ENCODE data around the gene STARD5.
"Not testable (repeated sequence)": the region's sequence is repeated elsewhere in the genome, so short reads cannot be mapped to it uniquely, and the experiment has no call there.

Gene STARD5

DNA sequence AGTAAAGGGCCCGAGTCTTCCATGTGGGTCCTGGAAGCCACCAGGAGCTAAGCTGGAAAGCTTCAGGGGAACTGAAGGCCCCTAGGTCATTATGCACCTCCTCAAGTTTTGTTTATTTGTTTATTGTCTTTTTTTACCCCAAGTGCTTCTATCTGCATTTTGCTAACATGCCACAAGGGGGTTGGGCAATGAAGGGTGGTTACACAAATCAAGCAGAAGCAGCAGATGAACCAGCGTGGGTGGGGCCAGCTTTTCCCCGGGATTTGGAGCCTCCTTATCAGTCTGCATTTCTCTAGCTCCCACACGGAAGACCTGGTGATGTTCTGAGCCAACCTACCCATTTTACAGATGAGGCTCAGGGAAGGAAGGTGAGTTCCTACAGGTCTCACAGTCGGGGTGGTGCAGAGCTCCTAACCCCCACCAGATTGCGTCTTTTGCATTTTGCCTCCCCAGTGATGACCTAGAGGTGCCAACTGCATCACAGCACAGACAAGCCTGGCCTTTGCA, 33.3 kb upstream of the STARD5 start:
- Histone ChIP-seq H3K4me1 (ENCODE audit: control insufficient read depth, insufficient read depth, low read length) (no peaks in the 10 kb centered on the region), H3K4me3 (ENCODE audit: insufficient read depth, low read depth, low read length) (no peak overlapping the region), H3K9me3 (ENCODE audit: control insufficient read depth, low read length) (no peaks in the 10 kb centered on the region), H3K36me3 (ENCODE audit: control insufficient read depth, insufficient read depth, low read length) (no peaks in the 10 kb centered on the region), H3K27ac (ENCODE audit: insufficient read depth, low read depth, low read length, poor library complexity, severe bottlenecking) (no peak overlapping the region), H3K27me3 (ENCODE audit: control insufficient read depth, insufficient read depth, low read length, poor library complexity, severe bottlenecking) (no peaks in the 10 kb centered on the region)
- 87 to 90% methylated on average over 6 of the region's 6 CpGs for WGBS, 2 experiments

DNA sequence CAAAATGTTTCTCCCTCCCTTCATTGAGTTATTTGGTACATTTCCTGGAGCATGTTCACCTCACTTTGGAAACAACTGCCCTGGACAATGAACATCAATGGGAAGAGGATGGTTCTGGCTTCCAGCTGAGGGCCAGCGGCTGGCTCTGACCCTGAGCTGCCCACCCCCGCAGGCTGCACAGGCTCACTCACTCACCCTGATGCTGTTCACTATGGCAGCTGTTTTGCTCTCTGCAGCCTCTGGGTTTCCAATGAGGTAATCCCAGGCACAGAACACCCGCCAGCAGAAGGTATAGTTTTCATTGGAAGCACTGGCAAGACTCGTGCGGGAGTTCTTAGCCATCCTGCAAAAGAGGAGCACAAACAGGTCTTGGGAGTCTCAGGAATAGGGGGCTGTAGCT, 32.3 kb upstream of the STARD5 start:
- Histone ChIP-seq H3K9me3 (ENCODE audit: control insufficient read depth, low read length) (no peaks in the 10 kb centered on the region), H3K27ac (ENCODE audit: insufficient read depth, low read depth, low read length, poor library complexity, severe bottlenecking) (no peak overlapping the region), H3K27me3 (ENCODE audit: control insufficient read depth, insufficient read depth, low read length, poor library complexity, severe bottlenecking) (no peaks in the 10 kb centered on the region), H3K4me1 (ENCODE audit: control insufficient read depth, insufficient read depth, low read length) (no peaks in the 10 kb centered on the region), H3K36me3 (ENCODE audit: control insufficient read depth, insufficient read depth, low read length) (no peaks in the 10 kb centered on the region), H3K4me3 (ENCODE audit: insufficient read depth, low read depth, low read length) (no peak overlapping the region)
- 77 to 82% methylated on average over 5 of the region's 5 CpGs for WGBS, 2 experiments

DNA sequence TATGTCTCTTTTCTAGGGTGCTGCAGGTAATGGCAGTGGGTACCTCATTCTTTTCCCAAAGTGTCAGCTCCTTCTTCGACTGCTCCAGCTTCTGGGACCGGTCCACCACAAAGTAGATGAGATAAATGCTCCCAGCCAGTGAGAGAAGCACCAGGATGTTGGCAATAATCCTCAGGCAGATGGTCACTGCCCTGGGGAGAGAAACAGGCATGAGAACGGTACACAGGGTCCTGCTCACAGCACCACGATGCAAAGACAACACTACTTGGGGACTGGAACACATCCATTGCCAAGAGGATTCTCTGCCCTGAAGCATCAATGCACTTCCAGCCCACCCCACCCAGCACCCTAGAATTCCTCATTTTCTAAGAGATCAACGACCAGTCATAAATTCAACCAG, 27.7 kb upstream of the STARD5 start:
- Histone ChIP-seq H3K9me3 (ENCODE audit: control insufficient read depth, low read length) (no peaks in the 10 kb centered on the region), H3K36me3 (ENCODE audit: control insufficient read depth, insufficient read depth, low read length) (no peaks in the 10 kb centered on the region), H3K27ac (ENCODE audit: insufficient read depth, low read depth, low read length, poor library complexity, severe bottlenecking) (no peak overlapping the region), H3K27me3 (ENCODE audit: control insufficient read depth, insufficient read depth, low read length, poor library complexity, severe bottlenecking) (no peaks in the 10 kb centered on the region), H3K4me3 (ENCODE audit: insufficient read depth, low read depth, low read length) (no peak overlapping the region), H3K4me1 (ENCODE audit: control insufficient read depth, insufficient read depth, low read length) (no peaks in the 10 kb centered on the region)
- WGBS, 2 experiments = 86 to 90% methylated on average over 5 of the region's 5 CpGs

DNA sequence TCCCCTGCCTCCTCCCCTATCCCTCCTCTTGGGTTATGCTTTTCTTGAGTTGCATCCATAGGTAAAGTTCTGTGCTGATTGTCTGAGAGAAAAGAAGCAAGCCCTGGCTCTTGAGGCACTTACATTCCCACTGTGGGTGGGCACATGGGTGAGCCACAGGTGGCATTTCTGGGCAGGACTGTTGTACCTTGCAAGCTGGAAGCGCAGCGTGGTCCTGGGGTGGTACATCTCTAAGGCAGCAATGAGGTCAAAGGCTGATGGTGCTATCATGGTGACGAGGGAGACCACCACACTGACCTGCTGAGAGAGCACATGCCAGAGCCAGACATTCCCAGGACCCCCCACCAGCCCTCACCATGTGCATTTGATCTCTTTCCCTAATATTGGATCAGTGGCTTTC, 25.3 kb upstream of the STARD5 start:
- H3K9me3 ChIP-seq (ENCODE audit: control insufficient read depth, low read length) = no peaks in the 10 kb centered on the region
- H3K27me3 ChIP-seq (ENCODE audit: control insufficient read depth, insufficient read depth, low read length, poor library complexity, severe bottlenecking) = no peaks in the 10 kb centered on the region
- 88% methylated on average over 3 of the region's 3 CpGs for WGBS, 2 experiments
- no peaks in the 10 kb centered on the region for H3K36me3 ChIP-seq (ENCODE audit: control insufficient read depth, insufficient read depth, low read length)
- H3K27ac ChIP-seq (ENCODE audit: insufficient read depth, low read depth, low read length, poor library complexity, severe bottlenecking) = no peak overlapping the region
- no peaks in the 10 kb centered on the region for H3K4me1 ChIP-seq (ENCODE audit: control insufficient read depth, insufficient read depth, low read length)
- H3K4me3 ChIP-seq (ENCODE audit: insufficient read depth, low read depth, low read length) = no peak overlapping the region

DNA sequence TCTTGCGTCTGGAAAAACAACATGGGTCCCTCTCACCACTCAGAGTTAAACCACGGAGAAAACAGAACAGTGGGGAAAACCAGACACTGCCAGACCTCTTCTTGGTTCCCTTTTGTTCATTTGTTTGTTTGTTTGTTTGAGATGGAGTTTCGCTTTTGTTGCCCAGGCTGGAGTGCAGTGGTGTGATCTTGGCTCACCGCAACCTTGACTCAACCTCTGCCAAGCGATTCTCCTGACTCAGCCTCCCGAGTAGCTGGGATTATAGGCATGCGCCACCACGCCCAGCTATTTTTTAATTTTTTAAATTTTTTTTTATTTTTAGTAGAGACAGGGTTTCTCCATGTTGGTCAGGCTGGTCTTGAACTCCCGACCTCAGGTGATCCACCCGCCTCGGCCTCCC, 24.8 kb upstream of the STARD5 start:
- not testable (repeated sequence) for H3K4me1 ChIP-seq (ENCODE audit: control insufficient read depth, insufficient read depth, low read length); H3K4me3 ChIP-seq (ENCODE audit: insufficient read depth, low read depth, low read length); H3K27me3 ChIP-seq (ENCODE audit: control insufficient read depth, insufficient read depth, low read length, poor library complexity, severe bottlenecking); H3K9me3 ChIP-seq (ENCODE audit: control insufficient read depth, low read length); H3K36me3 ChIP-seq (ENCODE audit: control insufficient read depth, insufficient read depth, low read length); H3K27ac ChIP-seq (ENCODE audit: insufficient read depth, low read depth, low read length, poor library complexity, severe bottlenecking)
- 90 to 94% methylated on average over 9 to 11 of the region's 11 CpGs for WGBS, 2 experiments

DNA sequence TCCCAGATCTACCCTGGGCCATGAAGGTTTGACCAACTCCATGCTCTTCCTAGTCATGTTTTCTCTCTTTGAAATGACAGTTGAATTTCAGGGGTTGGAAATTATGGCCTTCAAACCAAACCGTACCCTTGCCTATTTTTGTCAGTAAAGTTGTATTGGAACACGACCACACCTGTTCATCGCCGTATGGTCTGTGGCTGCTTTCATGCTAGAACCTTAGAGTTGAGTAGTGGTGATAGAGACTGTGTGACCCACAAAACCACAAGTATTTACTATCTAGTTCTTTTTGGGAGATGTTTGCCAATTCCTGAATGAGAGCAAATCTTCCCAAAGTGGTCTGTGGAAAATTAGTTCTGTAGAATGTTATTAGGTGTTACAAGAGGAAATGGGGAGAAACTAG, 24.0 kb upstream of the STARD5 start:
- WGBS, 2 experiments = 92 to 99% methylated on average over 4 of the region's 4 CpGs

DNA sequence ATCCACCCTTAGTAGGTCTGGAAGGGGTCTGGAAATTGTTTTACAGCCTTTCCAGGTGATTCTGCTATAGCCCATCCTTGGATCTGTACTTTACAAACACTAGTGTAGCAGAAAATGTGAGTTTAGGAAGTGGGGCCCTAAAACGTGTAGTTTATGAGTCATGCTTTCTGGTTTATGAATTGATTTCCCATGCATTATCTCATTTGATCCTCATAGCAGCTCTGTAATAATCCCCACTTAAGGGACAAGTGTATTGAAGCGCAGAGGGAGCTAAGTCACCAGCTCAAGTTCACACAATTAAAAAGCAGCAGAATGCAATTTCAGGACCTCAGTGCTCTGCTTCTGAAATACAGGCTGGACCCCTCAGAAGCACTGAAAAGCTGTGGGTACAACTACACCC, 22.7 kb upstream of the STARD5 start:
- H3K36me3 ChIP-seq (ENCODE audit: control insufficient read depth, insufficient read depth, low read length) = no peaks in the 10 kb centered on the region
- WGBS, 2 experiments = 95 to 100% methylated on average over 2 of the region's 2 CpGs
- no peak overlapping the region for H3K27ac ChIP-seq (ENCODE audit: insufficient read depth, low read depth, low read length, poor library complexity, severe bottlenecking)
- H3K27me3 ChIP-seq (ENCODE audit: control insufficient read depth, insufficient read depth, low read length, poor library complexity, severe bottlenecking) = no peaks in the 10 kb centered on the region
- no peaks in the 10 kb centered on the region for H3K4me1 ChIP-seq (ENCODE audit: control insufficient read depth, insufficient read depth, low read length)
- H3K4me3 ChIP-seq (ENCODE audit: insufficient read depth, low read depth, low read length) = no peak overlapping the region
- no peaks in the 10 kb centered on the region for H3K9me3 ChIP-seq (ENCODE audit: control insufficient read depth, low read length)

More for the DNA sequence above, 24.0 kb upstream of the STARD5 start:
- Histone ChIP-seq H3K4me1 (ENCODE audit: control insufficient read depth, insufficient read depth, low read length) (no peaks in the 10 kb centered on the region), H3K4me3 (ENCODE audit: insufficient read depth, low read depth, low read length) (no peak overlapping the region), H3K27me3 (ENCODE audit: control insufficient read depth, insufficient read depth, low read length, poor library complexity, severe bottlenecking) (no peaks in the 10 kb centered on the region), H3K27ac (ENCODE audit: insufficient read depth, low read depth, low read length, poor library complexity, severe bottlenecking) (no peak overlapping the region), H3K36me3 (ENCODE audit: control insufficient read depth, insufficient read depth, low read length) (no peaks in the 10 kb centered on the region), H3K9me3 (ENCODE audit: control insufficient read depth, low read length) (no peaks in the 10 kb centered on the region)

DNA sequence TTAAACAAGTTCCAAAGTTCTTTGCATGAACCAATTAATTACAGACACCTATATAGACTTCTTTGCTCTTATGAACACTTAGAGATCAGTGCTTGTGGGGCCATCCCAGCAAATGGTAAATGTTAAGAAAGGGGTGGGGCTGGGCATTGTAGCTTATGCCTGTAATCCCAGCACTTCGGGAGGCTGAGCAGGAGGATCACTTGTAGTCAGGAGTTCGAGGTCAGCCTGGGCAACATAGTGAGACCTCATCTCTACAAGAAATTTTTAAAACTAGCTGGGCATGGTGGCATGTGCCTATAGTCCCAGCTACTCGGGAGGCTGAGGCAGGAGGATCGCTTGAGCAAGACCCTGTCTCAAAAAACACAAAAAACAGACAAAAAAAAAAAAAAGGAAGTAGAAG, 19.4 kb upstream of the STARD5 start:
- WGBS, 2 experiments = 92 to 97% methylated on average over 4 of the region's 4 CpGs
- no peaks in the 10 kb centered on the region for H3K36me3 ChIP-seq (ENCODE audit: control insufficient read depth, insufficient read depth, low read length)
- no peak overlapping the region for H3K27ac ChIP-seq (ENCODE audit: insufficient read depth, low read depth, low read length, poor library complexity, severe bottlenecking)
- no peaks in the 10 kb centered on the region for H3K4me1 ChIP-seq (ENCODE audit: control insufficient read depth, insufficient read depth, low read length)
- H3K4me3 ChIP-seq (ENCODE audit: insufficient read depth, low read depth, low read length) = no peak overlapping the region
- H3K27me3 ChIP-seq (ENCODE audit: control insufficient read depth, insufficient read depth, low read length, poor library complexity, severe bottlenecking) = no peaks in the 10 kb centered on the region
- no peaks in the 10 kb centered on the region for H3K9me3 ChIP-seq (ENCODE audit: control insufficient read depth, low read length)

DNA sequence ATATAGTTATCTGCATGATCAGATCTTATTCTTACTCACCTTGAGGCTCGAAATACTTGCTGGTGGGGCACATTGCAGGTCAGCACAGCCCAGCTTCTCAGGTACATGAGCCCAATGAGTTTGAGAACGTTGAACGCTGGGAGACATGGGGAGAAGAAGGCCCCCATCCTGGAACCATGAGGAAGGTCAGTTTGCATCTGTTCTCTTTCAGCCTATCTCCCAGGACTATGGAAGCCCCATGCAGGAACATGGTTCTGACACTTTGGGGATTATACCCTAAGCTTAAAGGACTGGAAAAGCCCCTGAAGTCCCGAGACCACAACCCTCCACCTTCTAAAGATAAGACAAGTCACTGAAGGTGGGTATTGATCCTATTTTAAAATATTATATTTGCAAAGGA, 17.4 kb upstream of the STARD5 start:
- H3K27ac ChIP-seq (ENCODE audit: insufficient read depth, low read depth, low read length, poor library complexity, severe bottlenecking) = no peak overlapping the region
- H3K36me3 ChIP-seq (ENCODE audit: control insufficient read depth, insufficient read depth, low read length) = no peaks in the 10 kb centered on the region
- no peaks in the 10 kb centered on the region for H3K4me1 ChIP-seq (ENCODE audit: control insufficient read depth, insufficient read depth, low read length)
- H3K9me3 ChIP-seq (ENCODE audit: control insufficient read depth, low read length) = no peaks in the 10 kb centered on the region
- no peak overlapping the region for H3K4me3 ChIP-seq (ENCODE audit: insufficient read depth, low read depth, low read length)
- 93% methylated on average over 3 to 4 of the region's 4 CpGs for WGBS, 2 experiments
- H3K27me3 ChIP-seq (ENCODE audit: control insufficient read depth, insufficient read depth, low read length, poor library complexity, severe bottlenecking) = no peaks in the 10 kb centered on the region

DNA sequence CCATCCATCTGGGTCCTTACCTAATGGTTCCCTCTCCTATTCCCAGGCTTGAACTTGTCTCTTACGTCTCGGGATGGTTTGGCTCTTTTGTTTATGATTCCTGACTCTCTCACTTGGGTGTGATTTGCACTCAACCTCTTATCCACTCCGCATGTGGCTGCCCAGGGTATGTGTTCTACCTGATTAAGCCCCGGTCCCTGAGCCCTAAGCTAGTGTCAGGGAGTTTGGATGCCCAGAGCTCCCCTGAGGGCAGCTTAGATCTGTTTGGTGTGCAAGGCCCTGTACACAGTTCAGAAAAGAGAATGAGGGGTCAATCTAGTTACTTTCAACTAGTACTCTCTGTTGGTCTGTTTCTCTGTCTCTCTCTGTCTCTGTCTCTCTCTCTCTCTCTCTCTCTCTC, 15.9 kb upstream of the STARD5 start:
- H3K9me3 ChIP-seq (ENCODE audit: control insufficient read depth, low read length) = no peaks in the 10 kb centered on the region
- H3K27ac ChIP-seq (ENCODE audit: insufficient read depth, low read depth, low read length, poor library complexity, severe bottlenecking) = no peak overlapping the region
- no peaks in the 10 kb centered on the region for H3K36me3 ChIP-seq (ENCODE audit: control insufficient read depth, insufficient read depth, low read length)
- H3K27me3 ChIP-seq (ENCODE audit: control insufficient read depth, insufficient read depth, low read length, poor library complexity, severe bottlenecking) = no peaks in the 10 kb centered on the region
- no peaks in the 10 kb centered on the region for H3K4me1 ChIP-seq (ENCODE audit: control insufficient read depth, insufficient read depth, low read length)
- no peak overlapping the region for H3K4me3 ChIP-seq (ENCODE audit: insufficient read depth, low read depth, low read length)
- WGBS, 2 experiments = 83 to 85% methylated on average over 4 of the region's 4 CpGs

DNA sequence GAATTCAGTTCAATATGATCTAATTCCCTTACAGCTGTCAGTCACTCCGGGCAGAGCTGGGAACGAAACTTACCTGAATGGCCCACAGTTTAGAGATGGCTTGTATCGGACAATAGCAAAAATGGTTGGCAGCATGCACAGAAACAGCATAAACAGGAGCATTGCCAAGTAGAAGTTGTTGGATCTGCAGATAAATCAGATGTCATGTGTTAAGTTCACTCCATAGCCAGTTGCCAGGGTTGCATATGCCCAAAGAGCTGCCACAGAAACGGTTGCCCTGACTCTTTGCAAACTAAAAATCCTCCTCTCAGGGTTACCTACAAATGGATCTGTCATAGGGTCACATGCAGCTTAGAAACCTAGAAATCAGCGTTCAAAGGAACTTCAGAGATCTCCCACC, 15.4 kb upstream of the STARD5 start:
- Histone ChIP-seq H3K4me3 (ENCODE audit: insufficient read depth, low read depth, low read length) (no peak overlapping the region), H3K4me1 (ENCODE audit: control insufficient read depth, insufficient read depth, low read length) (no peaks in the 10 kb centered on the region), H3K9me3 (ENCODE audit: control insufficient read depth, low read length) (no peaks in the 10 kb centered on the region), H3K27ac (ENCODE audit: insufficient read depth, low read depth, low read length, poor library complexity, severe bottlenecking) (no peak overlapping the region), H3K36me3 (ENCODE audit: control insufficient read depth, insufficient read depth, low read length) (no peaks in the 10 kb centered on the region), H3K27me3 (ENCODE audit: control insufficient read depth, insufficient read depth, low read length, poor library complexity, severe bottlenecking) (no peaks in the 10 kb centered on the region)
- 92 to 94% methylated on average over 5 of the region's 5 CpGs for WGBS, 2 experiments

Data from ectodermal cell (in vitro differentiated cells).